SK-N-MC (cell line): ENCODE results near the gene ELOB.

Source experiments
- DNase-seq: peaks from one replicate; pipeline ENCODE4 v3.0.0-alpha.2; 2011; ENCODE audit warnings: low read depth, low spot score
- H3K27ac ChIP-seq: fragments of 200-600 bp; sonication (generic); 2 replicates; pipeline ENCODE4 v1.5.1; 2016; ENCODE audit warnings: mixed run types
- H3K36me3 ChIP-seq: fragments of 200-600 bp; sonication (generic); 2 replicates; pipeline ENCODE4 v1.6.1; 2017; ENCODE audit warnings: antibody characterized with exemption, low read length, mixed read lengths; ENCODE audit not compliant: insufficient read depth
- H3K4me3 ChIP-seq: fragments of 200-600 bp; sonication (generic); 2 replicates; pipeline ENCODE4 v1.5.1; 2016
- H3K9ac ChIP-seq: fragments of 200-600 bp; sonication (generic); 2 replicates; pipeline ENCODE4 v1.8.0; 2017; ENCODE audit warnings: mixed run types, mixed read lengths; ENCODE audit not compliant: insufficient read length
- H3K9me3 ChIP-seq: fragments of 200-600 bp; sonication (generic); 2 replicates; pipeline ENCODE4 v1.6.1; 2017; ENCODE audit warnings: low read depth, mild to moderate bottlenecking, antibody characterized with exemption, low read length, moderate library complexity, mixed read lengths
- EZH2 ChIP-seq: fragments of 200-600 bp; sonication (generic); IDR thresholded peaks from one replicate; pipeline ENCODE4 v1.6.1; 2017; ENCODE audit warnings: antibody characterized with exemption
- FOXP2 ChIP-seq: optimal IDR thresholded peaks from 2 replicates; pipeline ENCODE3; 2011; ENCODE audit warnings: mild to moderate bottlenecking, moderate library complexity; ENCODE audit not compliant: insufficient read depth; ENCODE audit errors: extremely low read length, control extremely low read depth
- POLR2AphosphoS5 ChIP-seq: IDR thresholded peaks from 2 replicates; pipeline ENCODE4 v1.6.1; 2012; ENCODE audit warnings: mild to moderate bottlenecking, low read depth, low read length, borderline replicate concordance

The ELOB gene

GRCh38 chr16:2767140-2767731 is 9.8 kb downstream of the ELOB start:
- Histone ChIP-seq H3K36me3 (peaks cover 100% of the 10 kb centered on the region), H3K27ac (no peak overlapping the region), H3K9me3 (no peaks in the 10 kb centered on the region), H3K4me3 (no peak overlapping the region), H3K9ac (no peak overlapping the region)
- TF ChIP-seq FOXP2 (no peak), POLR2AphosphoS5 (no peak), EZH2 (no peak)
- DNase-seq = no peak

DNA sequence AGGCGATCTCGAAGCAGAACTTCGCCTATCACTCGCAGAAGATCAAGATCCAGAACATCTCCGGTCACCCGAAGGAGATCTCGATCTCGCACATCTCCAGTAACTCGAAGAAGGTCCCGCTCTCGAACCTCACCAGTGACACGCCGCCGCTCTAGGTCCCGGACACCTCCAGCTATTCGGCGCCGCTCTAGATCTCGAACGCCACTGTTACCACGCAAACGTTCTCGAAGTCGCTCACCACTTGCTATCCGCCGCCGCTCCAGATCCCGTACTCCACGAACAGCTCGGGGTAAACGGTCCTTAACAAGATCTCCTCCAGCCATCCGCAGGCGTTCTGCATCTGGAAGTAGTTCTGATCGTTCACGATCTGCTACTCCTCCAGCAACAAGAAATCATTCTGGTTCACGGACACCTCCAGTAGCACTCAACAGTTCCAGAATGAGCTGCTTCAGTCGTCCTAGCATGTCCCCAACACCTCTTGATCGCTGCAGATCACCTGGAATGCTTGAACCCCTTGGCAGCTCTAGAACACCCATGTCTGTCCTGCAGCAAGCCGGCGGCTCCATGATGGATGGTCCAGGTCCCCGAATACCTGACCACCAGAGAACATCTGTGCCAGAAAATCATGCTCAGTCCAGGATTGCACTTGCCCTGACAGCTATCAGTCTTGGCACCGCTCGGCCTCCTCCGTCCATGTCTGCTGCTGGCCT is 10.5 kb downstream of the ELOB start:
- no peaks in the 10 kb centered on the region for H3K9me3 ChIP-seq
- H3K27ac ChIP-seq = no peak overlapping the region
- no peak overlapping the region for H3K9ac ChIP-seq
- H3K4me3 ChIP-seq = no peak overlapping the region
- no peak for TF ChIP-seq EZH2
- no peak for TF ChIP-seq FOXP2
- 0 out of 2 replicates have a peak, but pooled peaks have one; percentile 34 for TF ChIP-seq POLR2AphosphoS5
- DNase-seq = no peak
- peaks cover 100% of the 10 kb centered on the region for H3K36me3 ChIP-seq

DNA sequence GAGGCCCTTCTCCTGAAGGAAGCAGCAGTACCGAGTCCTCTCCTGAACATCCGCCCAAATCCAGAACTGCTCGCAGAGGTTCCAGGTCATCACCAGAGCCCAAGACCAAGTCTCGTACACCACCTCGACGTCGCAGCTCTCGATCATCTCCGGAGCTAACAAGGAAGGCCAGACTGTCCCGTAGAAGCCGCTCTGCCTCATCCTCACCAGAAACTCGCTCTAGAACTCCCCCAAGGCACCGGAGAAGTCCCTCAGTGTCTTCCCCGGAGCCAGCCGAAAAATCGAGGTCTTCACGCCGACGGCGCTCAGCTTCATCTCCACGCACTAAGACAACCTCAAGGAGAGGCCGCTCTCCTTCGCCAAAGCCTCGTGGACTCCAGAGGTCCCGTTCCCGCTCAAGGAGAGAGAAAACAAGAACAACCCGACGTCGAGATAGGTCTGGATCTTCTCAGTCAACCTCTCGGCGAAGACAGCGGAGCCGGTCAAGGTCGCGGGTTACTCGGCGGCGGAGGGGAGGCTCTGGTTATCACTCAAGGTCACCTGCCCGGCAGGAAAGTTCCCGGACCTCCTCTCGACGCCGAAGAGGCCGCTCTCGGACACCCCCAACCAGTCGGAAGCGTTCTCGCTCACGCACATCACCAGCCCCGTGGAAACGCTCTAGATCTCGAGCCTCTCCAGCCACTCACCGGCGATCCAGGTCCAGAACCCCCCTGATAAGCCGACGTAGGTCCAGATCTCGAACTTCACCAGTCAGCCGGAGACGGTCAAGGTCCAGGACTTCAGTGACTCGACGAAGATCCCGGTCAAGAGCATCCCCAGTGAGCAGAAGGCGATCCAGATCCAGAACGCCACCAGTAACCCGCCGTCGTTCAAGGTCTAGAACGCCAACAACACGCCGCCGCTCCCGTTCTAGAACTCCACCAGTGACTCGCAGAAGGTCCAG is 11.3 kb downstream of the ELOB start:
- Histone ChIP-seq H3K9ac (no peak overlapping the region), H3K27ac (no peak overlapping the region), H3K9me3 (no peaks in the 10 kb centered on the region), H3K4me3 (no peak overlapping the region), H3K36me3 (peaks cover 100% of the 10 kb centered on the region)
- no peak for TF ChIP-seq EZH2
- TF ChIP-seq FOXP2 = no peak
- no peak for TF ChIP-seq POLR2AphosphoS5
- no peak for DNase-seq

DNA sequence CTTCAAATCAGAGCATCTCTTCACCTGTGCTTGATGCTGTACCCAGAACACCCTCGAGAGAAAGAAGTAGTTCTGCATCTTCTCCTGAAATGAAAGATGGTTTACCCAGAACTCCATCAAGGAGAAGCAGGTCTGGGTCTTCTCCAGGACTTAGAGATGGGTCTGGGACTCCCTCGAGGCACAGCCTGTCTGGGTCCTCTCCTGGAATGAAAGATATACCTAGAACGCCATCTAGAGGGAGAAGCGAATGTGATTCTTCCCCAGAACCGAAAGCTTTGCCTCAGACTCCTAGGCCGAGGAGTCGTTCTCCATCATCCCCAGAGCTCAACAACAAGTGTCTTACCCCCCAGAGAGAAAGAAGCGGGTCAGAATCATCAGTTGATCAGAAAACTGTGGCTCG is 12.4 kb downstream of the ELOB start:
- Histone ChIP-seq H3K4me3 (no peak overlapping the region), H3K36me3 (peaks cover 100% of the 10 kb centered on the region), H3K9ac (no peak overlapping the region), H3K9me3 (no peaks in the 10 kb centered on the region), H3K27ac (no peak overlapping the region)
- no peak for DNase-seq
- TF ChIP-seq POLR2AphosphoS5 (no peak), FOXP2 (no peak), EZH2 (no peak)

- Histone ChIP-seq H3K27ac (no peak overlapping the region), H3K9me3 (no peaks in the 10 kb centered on the region), H3K36me3 (peaks cover 100% of the 10 kb centered on the region), H3K4me3 (no peak overlapping the region), H3K9ac (no peak overlapping the region)
- no peak for TF ChIP-seq POLR2AphosphoS5
- no peak for DNase-seq
Measured at GRCh38 chr16:2763173-2763572, 13.9 kb downstream of the ELOB start.

GRCh38 chr16:2762711-2763110 is 14.4 kb downstream of the ELOB start:
- Histone ChIP-seq H3K4me3 (no peak overlapping the region), H3K9me3 (no peaks in the 10 kb centered on the region), H3K36me3 (peaks cover 100% of the 10 kb centered on the region), H3K9ac (no peak overlapping the region), H3K27ac (no peak overlapping the region)
- no peak for DNase-seq
- TF ChIP-seq POLR2AphosphoS5 (no peak), FOXP2 (no peak), EZH2 (no peak)

DNA sequence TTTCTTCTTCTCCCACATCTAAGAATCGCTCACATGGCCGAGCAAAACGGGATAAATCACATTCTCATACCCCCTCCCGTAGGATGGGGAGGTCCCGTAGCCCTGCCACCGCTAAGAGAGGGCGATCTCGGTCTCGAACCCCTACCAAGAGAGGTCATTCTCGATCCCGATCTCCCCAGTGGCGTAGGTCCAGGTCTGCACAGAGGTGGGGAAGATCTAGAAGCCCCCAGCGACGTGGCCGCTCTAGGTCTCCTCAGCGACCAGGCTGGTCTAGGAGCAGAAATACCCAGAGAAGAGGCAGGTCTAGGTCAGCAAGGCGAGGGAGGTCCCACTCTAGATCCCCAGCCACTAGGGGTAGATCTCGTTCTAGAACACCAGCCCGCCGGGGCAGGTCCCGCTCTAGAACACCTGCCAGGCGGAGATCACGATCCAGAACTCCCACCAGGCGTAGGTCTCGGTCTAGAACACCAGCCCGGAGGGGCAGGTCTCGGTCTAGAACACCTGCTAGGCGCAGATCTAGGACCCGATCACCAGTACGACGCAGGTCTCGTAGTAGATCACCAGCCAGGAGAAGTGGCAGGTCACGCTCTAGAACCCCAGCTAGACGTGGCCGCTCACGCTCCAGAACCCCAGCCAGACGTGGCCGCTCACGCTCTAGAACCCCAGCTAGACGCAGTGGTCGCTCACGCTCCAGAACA is 15.0 kb downstream of the ELOB start:
- no peak overlapping the region for H3K27ac ChIP-seq
- peaks cover 100% of the 10 kb centered on the region for H3K36me3 ChIP-seq
- H3K9ac ChIP-seq = no peak overlapping the region
- no peak for DNase-seq
- H3K9me3 ChIP-seq = no peaks in the 10 kb centered on the region
- no peak overlapping the region for H3K4me3 ChIP-seq
- TF ChIP-seq EZH2 = no peak
- no peak for TF ChIP-seq POLR2AphosphoS5
- TF ChIP-seq FOXP2 = no peak

- H3K9ac ChIP-seq = no peak overlapping the region
- TF ChIP-seq POLR2AphosphoS5 (no peak), EZH2 (no peak), FOXP2 (no peak)
- no peaks in the 10 kb centered on the region for H3K9me3 ChIP-seq
Measured at GRCh38 chr16:2761472-2761871, 15.6 kb downstream of the ELOB start.

More at GRCh38 chr16:2761472-2761871, 15.6 kb downstream of the ELOB start:
- no peak for DNase-seq
- no peak overlapping the region for H3K27ac ChIP-seq
- peaks cover 100% of the 10 kb centered on the region for H3K36me3 ChIP-seq
- H3K4me3 ChIP-seq = no peak overlapping the region
